ENCODE results near the gene ZNF611.
"Not testable (repeated sequence)": the region's sequence is repeated elsewhere in the genome, so short reads cannot be mapped to it uniquely, and the experiment has no call there.

ZNF611 gene

DNA sequence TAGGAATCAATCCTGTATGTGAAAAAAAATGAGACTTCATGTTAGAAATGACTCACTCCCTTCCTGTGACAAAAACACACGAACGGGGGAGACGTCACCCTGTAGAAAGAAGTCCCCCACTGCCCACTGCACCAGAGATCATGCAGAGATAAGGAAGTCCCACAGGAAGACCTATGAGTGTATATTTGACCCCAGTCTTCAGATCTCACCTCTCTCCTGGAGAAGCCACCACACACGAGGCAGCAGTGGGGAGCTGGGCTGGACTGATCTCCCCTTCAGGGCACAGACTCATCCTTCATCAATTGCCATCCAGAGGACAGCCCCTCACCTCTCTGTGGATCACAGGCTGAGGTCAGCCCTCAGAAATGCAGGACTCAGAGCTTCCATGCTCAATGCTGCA, 18.9 kb downstream of the ZNF611 start:
- not testable (repeated sequence) for DNase-seq

DNA sequence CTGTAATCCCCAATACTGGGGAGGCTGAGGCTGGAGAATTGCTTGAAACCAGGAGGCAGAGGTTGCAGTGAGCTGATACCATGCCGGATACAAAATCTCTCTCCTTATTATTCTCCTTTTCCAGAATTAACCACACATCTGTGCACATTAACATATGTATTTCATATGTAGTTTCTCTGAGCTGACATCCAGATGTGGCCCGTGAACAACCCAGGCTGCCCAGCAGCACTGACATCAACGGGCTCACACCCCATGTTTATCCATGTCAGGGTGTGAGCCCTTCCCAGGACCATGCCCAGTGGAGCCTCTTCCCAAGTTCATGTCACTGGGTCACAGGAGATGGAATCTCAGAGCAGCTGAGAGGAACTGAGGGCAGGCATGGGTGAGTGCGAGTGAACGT, 19.5 kb downstream of the ZNF611 start:
- DNase-seq = not testable (repeated sequence)

DNA sequence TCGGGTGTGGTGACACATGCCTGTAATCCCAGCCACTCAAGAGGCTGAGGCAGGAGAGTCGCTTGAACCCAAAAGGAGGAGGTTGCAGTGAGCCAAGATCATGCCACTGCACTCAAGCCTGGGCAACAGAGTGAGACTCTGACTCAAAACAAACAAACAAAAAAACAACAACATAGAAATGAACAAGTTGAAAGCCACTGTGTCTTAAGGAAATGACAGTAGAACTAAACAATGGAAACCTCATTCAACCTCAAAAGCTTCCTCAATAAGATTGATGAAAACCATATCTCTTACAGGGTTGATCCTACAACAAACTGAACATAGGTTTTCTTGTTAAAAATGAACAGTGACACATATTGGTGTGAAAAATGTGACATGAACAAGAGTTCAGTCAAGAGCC, 21.8 kb downstream of the ZNF611 start:
- DNase-seq = not testable (repeated sequence)

DNA sequence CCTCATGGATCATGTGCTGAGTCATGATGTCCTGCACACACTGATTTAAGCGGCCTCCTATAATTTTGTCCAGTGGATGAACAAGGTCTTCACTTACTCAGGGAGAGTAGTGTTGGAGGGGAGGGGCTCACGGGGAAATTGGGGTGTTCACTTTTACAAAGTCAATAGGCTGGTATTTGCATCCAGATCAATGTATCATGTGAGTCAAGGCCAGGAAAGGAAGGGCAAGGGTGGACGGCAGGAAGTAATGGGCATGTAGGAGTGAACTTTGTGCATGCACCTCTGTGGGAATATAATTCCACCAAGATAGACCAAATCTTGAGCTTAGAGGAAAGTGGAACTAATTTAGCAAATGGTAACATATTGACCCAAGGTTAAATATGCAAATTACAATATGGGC, 23.2 kb downstream of the ZNF611 start:
- DNase-seq = not testable (repeated sequence)

DNA sequence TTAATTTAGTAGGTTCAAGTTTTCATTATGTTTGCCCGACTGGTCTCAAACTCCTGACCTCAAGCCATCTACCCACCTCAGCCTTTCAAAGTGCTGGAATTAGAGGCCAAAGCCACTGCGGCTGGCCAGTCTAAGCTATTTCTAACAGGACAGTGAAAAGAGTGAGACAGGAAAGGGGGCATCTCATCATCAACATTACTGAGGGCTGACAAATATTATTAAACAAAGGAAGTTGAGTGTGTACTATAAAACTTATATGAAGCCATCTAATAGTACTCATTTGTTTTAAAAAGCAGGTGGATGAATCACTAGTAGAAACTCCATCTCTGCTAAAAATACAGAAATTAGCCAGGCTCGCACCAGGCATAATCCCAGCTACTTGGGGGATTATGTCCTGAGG, 24.3 kb downstream of the ZNF611 start:
- DNase-seq = no peak

DNA sequence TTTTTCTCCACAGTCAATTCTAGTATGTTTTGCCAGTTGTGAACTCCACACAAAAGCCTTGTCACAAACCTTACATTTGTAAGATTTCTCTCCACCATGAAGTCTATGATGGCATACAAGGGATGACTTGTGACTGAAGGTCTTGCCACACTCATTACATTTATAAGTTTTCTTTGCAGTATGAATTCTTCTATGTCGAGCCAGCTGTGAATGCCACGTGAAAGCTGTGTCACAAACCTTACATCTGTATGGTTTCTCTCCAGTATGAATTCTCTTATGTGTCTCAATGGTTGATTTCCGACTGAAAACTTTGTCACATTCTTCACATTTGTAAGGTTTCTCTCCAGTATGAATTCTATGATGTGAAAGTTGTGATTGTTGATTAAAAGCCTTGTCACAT, 29.2 kb downstream of the ZNF611 start:
- not testable (repeated sequence) for DNase-seq

DNA sequence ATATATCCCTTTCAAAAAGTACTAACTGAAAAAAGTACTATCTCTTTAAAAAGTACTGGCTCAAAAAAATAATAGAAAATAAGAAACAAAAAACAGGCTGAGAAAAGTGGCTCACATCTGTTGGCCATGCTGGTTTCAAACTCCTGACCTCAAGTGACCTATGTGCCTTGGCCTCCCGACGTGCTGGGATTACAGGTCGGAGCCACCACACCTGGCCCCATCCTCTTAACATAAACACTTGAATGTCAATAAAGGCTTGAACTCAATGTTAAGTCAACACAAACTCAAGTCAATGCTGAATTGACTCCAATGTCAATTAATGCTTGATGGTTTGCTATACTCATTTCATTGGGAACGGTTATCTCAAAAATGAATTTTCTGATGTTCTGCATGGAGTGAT, 30.9 kb downstream of the ZNF611 start:
- no peak for DNase-seq

DNA sequence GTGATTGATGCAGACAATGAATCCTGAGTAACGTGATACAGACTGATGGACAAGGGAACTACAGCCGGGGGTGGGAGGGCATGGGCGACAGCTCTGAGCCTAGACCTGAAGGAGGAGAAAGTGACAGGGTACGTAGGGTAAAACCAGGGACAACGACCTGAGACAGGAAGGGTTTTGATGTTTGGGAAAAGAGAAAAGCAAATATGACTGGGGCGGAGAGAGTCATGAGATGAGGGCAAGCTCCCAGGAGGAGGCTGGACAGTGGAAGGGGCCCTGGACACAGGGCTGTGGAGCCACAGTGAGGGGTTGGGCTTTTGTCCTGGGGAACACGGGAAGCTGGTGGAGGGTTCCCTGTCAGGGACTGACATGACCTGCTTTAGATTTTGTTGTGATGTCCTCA, 34.2 kb downstream of the ZNF611 start:
- DNase-seq = no peak

DNA sequence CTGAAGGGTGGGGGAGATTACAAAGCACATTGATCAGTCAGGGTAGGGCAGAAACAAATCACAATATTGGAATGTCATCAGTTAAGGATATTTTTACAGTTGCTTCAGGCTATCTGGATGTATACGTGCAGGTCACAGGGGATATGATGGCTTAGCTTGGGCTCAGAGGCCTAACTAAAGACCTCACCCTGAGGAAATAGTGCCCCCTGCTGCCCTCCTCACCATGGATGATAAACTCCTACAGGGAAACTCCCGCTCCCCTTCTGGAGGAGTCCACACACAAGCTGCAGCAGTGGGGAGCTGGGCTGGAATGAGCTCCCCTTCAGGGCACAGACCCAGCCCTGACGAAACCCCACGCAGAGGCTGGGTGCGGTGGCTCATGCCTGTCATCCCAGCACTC, 35.3 kb downstream of the ZNF611 start:
- DNase-seq = not testable (repeated sequence)

DNA sequence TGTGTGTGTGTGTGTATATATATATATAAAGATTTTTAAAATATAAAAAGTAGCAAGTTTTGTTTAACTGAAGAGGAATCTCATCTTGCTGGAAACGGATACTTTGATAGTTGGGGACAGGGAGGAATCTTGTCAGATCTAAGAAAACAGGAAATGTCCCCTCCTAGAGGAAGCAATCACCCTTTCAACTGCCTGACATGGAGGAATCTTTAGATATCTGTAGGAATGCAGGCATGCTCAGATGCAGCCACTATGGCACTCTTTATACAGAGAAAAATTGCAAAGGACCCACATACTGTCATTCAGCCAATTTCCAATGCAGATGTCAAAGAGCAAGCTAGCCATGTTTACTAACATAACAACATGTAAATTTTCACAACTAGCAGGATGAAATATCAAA, 38.8 kb downstream of the ZNF611 start:
- no peak for DNase-seq

DNA sequence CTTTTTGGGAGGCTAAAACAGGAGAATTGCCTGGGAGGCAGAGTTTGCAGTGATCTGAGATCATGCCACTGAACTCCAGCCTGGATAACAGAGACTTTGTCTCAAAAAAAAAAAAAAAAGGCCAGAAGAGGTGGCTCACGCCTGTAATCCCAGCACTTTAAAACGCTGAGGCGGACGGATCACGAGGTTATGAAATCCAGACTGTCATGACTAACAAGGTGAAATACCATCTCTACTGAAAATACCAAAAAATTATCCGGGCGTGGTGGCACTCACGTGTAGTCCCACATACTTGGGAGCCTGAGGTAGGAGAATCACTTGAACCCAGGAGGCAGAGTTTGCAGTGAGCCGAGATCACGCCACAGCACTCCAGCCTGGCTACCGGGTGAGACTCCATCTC, 39.9 kb downstream of the ZNF611 start:
- DNase-seq = no peak

DNA sequence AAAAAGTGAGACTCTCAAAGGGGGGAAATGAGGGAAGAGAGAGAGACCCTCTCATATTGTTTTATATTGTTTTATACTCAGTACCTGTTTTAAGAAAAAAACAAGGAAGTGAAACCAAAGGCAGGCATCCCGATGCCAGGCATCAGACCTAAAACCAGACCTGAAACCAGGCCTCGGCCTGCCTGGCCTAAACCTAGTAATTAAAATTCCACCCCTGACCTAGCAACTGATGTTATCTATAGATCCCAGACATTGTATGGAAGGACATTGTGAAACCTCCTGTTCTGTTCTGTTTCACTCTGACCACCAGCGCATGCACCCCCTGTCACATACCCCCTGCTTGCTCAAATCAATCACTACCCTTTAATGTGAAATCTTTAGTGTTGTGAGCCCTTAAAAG, 40.6 kb downstream of the ZNF611 start:
- DNase-seq = not testable (repeated sequence)

DNA sequence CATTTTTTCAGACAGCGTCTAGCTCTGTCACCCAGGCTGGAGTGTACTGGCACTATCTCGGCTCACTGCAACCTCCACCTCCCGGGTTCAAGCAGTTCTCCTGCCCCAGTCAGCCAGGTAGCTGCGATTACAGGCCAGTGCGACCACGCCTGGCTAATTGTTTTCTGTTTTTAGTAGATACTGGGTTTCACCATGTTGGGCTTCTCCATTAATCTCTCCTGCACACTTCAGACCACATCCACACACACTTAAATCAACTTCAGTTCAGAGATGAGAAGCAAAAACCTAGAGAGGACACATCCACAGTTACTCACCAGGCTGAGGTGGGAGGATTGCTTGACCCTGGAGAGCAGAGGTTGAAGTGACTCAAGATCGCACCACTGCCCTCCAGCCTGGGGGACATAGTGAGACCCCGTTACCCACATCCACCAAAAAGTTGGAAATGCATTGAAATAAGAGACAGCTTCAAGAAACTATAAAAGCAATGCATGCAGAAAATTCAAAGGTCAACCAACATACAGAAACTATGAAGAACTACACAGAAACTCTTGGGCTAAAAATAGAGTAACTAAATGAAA, 42.3 kb downstream of the ZNF611 start:
- DNase-seq = no peak

DNA sequence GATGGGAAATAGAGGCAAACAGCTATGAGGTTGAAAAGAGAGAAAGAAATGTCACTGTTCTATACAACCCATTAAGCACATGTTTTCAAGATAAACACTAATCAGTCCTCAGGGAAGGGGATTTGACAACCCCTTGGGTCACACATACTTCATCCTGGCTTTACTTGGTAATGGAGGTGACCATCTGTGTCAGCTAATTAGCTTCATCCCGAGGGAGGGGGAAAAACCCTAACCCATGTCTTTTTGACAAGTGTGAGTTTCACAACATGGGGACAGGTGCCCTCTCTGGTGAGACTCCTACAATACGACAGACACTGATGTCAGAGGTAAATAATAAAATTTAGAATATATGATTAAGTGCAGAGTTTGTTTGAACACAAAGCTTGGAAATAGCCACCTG, 43.1 kb downstream of the ZNF611 start:
- DNase-seq = no peak

DNA sequence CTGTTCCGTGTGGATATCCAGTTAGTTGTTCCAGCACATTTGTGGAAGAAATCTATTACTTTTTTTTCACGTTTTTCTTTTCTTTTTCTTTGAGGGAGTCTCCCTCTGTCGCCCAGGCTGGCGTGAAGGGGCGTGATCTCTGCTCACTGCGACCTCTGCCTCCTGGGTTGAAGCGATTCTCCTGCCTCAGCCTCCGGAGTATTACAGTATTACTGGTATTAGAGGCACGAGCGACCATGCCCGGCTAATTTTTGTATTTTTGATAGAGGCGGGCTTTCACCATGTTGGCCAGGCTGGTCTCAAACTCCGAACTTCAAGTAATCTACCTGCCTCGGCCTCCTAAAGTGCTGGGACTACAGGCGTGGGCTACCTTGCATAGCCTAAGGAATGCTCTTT, 43.6 kb downstream of the ZNF611 start:
- DNase-seq = no peak

DNA sequence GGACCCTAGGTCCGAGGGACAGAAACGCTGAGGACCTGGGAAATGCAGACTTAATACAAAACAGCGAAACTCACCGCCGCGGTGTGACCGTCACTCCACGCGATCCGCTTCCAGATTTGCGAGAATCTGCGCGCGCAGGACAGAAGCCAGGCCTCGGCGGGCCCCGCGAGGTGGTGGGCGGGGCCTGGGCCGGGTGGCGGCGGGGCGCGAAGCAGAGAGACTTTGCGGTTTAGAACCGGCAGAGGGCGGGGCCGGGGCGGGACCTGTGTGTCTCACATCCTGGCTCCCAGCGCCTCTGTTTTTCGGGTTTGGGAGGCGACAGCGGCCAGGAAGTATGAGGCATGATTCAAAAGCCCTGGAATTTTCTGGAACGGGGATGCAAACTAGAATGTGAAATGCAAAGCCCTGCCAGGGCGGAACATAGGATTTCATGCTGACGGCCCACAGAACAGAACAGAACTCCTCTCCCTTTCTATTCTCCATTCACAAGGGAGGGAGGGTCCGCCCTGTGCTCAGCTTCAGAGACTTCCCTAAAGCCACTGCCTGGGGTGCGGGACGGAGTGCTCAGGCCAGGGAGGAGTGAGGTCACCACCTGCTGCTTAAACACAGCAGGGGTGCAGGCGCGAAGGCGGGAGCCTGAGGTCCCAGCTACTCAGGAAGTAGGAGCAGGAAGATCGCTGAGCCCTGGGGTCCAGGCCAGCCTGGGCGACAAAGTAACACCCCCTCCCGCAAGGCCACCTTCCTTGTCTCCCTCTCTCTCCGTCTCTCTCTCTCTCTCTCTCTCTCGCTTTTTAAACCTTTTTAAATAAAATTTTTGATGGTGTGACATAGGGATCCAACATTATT, 44.3 kb downstream of the ZNF611 start:
- DNase-seq = peak; percentile 75

DNA sequence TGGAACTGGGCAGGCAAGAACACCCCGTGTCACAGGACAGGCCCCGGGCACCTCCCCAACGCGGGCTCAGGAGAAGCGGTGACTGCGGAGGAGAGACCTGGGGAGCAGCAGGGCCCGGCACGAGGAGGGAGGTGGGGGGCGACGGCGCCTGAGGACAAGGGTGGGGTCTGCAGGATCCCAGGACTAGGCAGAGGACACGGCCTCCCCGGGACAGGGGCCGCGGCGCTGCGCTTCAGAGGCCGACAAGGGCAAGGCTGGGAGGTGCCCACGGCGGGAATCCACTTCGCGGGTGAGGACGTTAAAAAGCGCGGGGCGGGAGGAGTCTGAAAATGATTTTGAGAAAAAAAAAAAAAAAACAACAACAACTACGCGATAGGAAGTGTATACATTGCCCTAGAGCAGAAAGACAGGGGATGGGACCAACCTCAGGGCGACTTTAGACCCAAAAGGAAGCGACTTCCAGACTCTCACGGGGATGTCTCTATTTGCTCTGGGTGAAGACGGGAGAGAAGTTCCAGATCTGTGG, 44.9 kb downstream of the ZNF611 start:
- DNase-seq = no peak

DNA sequence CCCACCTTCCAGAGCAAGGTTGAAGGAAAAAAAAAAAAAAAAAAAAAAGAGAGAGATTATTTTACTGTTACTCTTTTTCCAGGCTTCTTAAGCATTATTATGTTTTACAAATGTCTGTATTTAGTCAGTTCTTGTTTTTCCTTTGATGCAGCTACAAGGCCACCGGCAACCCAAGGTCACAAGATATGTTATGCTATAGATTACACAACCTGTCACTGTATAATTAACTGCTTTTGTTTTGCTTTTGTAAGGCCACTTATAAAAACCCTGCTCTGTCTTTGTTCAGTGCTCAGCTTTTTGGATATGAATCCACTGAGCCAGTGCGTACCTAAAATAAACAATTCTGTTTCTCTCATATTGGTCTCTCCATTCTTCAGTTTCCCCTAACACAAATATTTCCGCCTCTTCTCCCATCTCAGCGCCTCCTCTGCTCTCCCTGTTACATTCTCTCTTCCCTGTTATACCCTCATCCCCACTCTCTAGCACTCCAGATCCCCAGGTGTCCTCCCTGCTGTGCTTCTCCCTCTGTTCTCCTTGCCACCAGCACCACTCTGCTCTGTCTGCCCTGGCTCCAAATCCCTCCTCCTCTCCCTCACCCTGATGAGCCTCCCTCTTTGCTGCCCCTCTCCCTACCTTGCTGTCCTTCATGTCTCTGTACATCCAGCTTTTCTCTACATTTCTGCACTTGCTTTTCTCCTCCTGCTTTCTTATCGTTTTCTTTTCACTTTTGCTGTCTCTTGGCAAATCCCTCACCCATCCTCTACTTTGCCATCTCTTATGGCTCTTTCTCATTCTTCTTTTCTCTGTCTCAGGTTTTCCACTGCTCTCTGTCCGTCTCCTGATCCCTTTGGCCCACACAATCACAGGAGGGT, 45.7 kb downstream of the ZNF611 start:
- DNase-seq = not testable (repeated sequence)

DNA sequence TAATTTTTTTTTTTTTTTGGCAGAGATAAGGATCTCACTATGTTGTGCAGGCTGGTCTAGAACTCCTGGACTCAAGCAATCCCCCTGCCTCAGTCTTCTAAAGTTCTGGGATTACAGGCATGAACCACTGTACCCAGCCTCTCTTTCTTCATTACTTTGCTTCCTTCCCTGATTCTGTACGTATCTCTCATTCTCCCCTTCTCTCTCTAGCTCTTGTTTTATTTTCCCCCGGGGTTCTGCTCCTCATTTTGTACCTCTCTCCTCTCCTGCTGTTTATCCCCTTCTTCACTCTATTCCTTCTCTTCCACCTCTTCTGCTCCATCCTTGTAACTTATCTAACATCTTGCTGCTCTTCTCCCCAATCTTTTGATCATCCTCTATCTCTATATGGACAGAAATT, 46.5 kb downstream of the ZNF611 start:
- no peak for DNase-seq

DNA sequence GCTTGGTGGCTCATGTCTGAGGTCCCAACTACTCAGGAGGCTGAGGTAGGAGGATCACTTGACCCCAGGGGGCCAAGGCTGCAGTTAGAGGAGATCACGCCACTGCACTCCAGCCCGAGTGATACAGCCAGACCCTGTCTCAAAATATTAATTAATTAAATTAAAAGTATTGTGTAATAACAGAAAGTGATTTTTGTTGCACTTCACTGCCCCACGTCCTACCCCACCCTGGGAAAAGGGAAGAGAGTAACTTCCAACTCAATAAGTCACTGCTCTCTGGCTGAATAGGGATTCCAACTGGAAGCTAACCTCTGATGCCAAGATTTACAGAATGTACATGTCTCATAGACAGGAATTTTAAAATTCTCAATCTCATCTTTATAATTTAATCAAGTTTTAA, 47.2 kb downstream of the ZNF611 start:
- DNase-seq = no peak

DNA sequence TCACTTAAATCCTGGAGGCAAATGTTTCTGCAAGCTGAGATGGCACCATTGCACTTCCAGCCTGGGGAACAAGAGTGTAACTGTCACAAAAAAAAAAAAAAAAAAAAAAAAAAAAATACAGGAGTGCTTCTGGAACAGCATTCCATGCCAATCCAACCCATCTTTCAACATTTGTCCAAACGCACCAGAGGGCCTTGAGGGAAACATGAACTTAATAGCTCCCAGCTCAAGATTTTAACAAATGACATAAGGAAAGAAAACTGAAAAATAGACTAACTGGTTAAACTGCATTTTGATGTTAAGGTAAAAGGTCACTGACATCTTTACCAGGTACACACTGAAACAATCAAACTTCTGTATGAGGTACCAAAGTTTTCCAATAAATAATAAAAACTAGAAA, 49.0 kb downstream of the ZNF611 start:
- no peak for DNase-seq

DNA sequence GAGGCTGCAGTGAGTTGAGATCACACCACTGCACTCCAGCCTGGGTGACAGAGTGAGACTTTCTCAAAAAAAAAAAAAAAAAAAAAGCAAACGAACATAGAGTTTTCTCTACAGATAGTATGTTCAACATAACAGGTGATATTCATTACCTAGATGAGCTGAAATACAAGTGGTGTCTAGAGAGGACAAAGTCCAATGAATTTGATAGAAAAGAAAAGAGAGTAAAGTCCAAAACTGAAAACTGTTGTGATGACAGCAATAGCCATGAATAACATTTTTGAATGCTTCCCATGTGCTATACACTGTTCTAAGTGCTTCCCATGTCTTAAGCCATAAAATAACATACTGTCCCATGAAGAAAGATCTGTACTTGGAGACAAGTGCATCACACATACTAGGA, 53.6 kb downstream of the ZNF611 start:
- not testable (repeated sequence) for DNase-seq

DNA sequence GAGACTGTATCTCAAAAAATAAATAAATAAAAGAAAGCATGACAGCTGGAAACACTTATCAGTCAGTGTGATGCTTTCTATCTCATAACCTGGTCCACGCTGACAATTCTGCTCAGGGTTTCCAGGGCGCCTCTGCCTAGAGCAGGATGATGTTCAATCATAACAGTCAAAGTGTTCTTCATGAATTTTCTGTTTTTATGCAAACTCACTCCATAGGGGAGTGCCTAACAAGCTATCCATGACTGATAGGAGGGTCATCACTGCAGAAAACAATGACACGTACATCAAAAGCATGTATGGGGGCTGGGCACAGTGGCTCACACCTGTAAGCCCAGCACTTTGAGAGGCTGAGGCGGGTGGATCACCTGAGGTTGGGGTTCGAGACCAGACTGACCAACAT, 55.2 kb downstream of the ZNF611 start:
- no peak for DNase-seq

DNA sequence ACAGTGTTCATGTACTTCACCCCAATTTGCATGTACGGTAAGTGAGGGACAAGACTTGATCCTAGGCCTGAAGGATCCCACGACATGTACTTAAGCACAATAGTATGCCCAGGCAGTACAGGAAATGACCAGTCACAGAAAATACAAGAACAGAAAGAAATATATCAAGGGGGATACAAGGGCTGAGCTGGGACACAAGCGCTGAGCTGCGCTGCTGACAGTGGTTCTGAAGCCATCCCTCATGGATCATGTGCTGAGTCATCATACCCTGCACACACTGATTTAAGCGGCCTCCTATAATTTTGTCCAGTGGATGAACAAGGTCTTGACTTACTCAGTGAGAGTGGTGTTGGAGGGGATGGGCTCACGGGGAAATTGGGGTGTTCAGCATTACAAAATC, 59.6 kb downstream of the ZNF611 start:
- DNase-seq = not testable (repeated sequence)

All from kidney glomerular epithelial cell (primary cell).